ENCODE data around the gene PEX7.

DNA sequence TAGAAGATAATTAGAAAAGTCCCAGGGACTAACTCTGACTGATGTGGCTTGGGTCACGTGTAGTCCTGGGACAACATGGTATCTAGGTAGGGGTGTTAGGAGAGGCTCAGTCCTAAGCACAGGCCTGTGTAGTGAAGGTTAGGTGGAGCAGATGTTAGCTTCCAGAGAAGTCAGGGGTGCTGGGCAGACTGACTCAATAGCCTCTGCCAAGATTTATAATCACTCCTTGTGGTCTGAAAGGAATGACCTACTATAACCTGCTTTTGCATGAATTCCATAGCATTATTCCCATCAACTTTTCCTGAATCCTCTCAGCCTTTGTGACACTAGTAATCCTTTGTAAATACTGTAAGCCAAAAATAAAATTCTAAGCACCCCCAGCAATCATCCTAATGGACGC lies 10.2 kb upstream of the PEX7 start:
- no peak for TF ChIP-seq POLR2AphosphoS5 (IDR thresholded peaks at IDR 0.05)
- TF ChIP-seq, protein P1, sequence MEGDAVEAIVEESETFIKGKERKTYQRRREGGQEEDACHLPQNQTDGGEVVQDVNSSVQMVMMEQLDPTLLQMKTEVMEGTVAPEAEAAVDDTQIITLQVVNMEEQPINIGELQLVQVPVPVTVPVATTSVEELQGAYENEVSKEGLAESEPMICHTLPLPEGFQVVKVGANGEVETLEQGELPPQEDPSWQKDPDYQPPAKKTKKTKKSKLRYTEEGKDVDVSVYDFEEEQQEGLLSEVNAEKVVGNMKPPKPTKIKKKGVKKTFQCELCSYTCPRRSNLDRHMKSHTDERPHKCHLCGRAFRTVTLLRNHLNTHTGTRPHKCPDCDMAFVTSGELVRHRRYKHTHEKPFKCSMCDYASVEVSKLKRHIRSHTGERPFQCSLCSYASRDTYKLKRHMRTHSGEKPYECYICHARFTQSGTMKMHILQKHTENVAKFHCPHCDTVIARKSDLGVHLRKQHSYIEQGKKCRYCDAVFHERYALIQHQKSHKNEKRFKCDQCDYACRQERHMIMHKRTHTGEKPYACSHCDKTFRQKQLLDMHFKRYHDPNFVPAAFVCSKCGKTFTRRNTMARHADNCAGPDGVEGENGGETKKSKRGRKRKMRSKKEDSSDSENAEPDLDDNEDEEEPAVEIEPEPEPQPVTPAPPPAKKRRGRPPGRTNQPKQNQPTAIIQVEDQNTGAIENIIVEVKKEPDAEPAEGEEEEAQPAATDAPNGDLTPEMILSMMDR (IDR thresholded peaks at IDR 0.05), result no peak

All from stomach (tissue), 4 donors.